Activated CD4-positive, alpha-beta T cell treated with anti-CD3 and anti-CD28 coated beads for 36 hours (primary cell): ENCODE data around the gene GPAT3. TPM values are rescaled to one million over a fixed set of nuclear protein-coding genes. Genes with fewer than 3 reads are reported as not detected.
"Not testable (repeated sequence)": the region's sequence is repeated elsewhere in the genome, so short reads cannot be mapped to it uniquely, and the experiment has no call there.

Experiments used
- ATAC-seq: fragments of 200-7000 bp; cut with Tn5 transposase; one replicate; pipeline ENCODE4 v1.10.0; 2021; ENCODE audit warnings: mild to moderate bottlenecking, moderate library complexity
- CTCF ChIA-PET: fragments of 350-600 bp; sonication (Branson Sonifier 250); formaldehyde crosslinking; loops from one replicate; lab custom pipeline; 2021; ENCODE audit warnings: antibody characterized with exemption; lab: Charles Lee
- POLR2A ChIA-PET: fragments of 350-600 bp; sonication (Branson Sonifier 250); formaldehyde crosslinking; loops from one replicate; lab custom pipeline; 2021; ENCODE audit warnings: antibody characterized with exemption, inconsistent platforms; lab: Charles Lee
- DNase-seq: peaks from one replicate; pipeline ENCODE4 v3.0.0-alpha.2; 2020
- H3K27ac Mint-ChIP-seq: one replicate; pipeline ENCODE4 v1.8.0; 2021; ENCODE audit warnings: mixed read lengths
- H3K27me3 Mint-ChIP-seq: one replicate; pipeline ENCODE4 v1.8.0; 2021; ENCODE audit warnings: mixed read lengths
- H3K36me3 Mint-ChIP-seq: one replicate; pipeline ENCODE4 v1.8.0; 2021; ENCODE audit warnings: low read depth, mixed read lengths
- H3K4me1 Mint-ChIP-seq: one replicate; pipeline ENCODE4 v1.8.0; 2021; ENCODE audit warnings: mixed read lengths
- H3K4me3 Mint-ChIP-seq: one replicate; pipeline ENCODE4 v1.8.0; 2021; ENCODE audit warnings: mild to moderate bottlenecking, moderate library complexity, mixed read lengths
- H3K9me3 Mint-ChIP-seq: one replicate; pipeline ENCODE4 v1.8.0; 2021; ENCODE audit warnings: low read depth, mixed read lengths
- intact Hi-C, 2 experiments: fragments of 100-400 bp; cut with DNase I in 1 of 2; cut with micrococcal nuclease in 1 of 2; formaldehyde crosslinking; loops; one replicate each; pipeline versions ENCODE4 v1.14.2 to v1.15.1; 2022 to 2024; cut with DNase I, micrococcal nuclease
- total RNA-seq, 2 experiments: library from RNA; stranded (reverse); gene quantifications; one replicate each; pipeline ENCODE4 v1.2.3, GENCODE V29; 2021

GPAT3 gene
- total RNA-seq, 2 experiments from 2014 or later: 1.3 to 1.6 TPM

- H3K27ac Mint-ChIP-seq, DNase-seq, H3K9me3 Mint-ChIP-seq, H3K36me3 Mint-ChIP-seq, H3K4me1 Mint-ChIP-seq, CTCF ChIA-PET, ATAC-seq, H3K4me3 Mint-ChIP-seq, intact Hi-C loops, POLR2A ChIA-PET: not testable (repeated sequence)
- H3K27me3 Mint-ChIP-seq: peaks cover 31% of the 10 kb centered on the region
These were observed 86.2 kb downstream of the GPAT3 start for GRCh38 chr4:83622127-83622526.

- H3K27ac Mint-ChIP-seq: no peak overlapping the region
- POLR2A ChIA-PET: no interaction called here
These were observed 89.9 kb downstream of the GPAT3 start for GRCh38 chr4:83625821-83626220.

GRCh38 chr4:83626245-83626836 is 90.4 kb downstream of the GPAT3 start:
- H3K36me3 Mint-ChIP-seq: peaks cover 4% of the 10 kb centered on the region
- no peak for DNase-seq

More at GRCh38 chr4:83625821-83626220, 89.9 kb downstream of the GPAT3 start:
- H3K9me3 Mint-ChIP-seq: peaks cover 10% of the 10 kb centered on the region
- ATAC-seq: no peak
- H3K4me1 Mint-ChIP-seq: no peaks in the 10 kb centered on the region
- CTCF ChIA-PET: no interaction called here
- intact Hi-C loops: no loop called here
- DNase-seq: no peak
- H3K36me3 Mint-ChIP-seq: peaks cover 7% of the 10 kb centered on the region
- peaks cover 19% of the 10 kb centered on the region for H3K27me3 Mint-ChIP-seq
- no peak overlapping the region for H3K4me3 Mint-ChIP-seq

GRCh38 chr4:83629945-83630721 is 94.2 kb downstream of the GPAT3 start:
- no peak for DNase-seq
- intact Hi-C loops: loop anchor here in 1 of 2 experiments (10.0 kb wide), 1 partner anchor 575 kb away; no protein-coding TSS in a partner anchor
- ChIA-PET CTCF (interaction anchor here (0.9 to 1.7 kb wide), 3 partner anchors 15 to 138 kb away, joined by 3 to 7 read pairs (median 4); no protein-coding TSS in a partner anchor), POLR2A (no interaction called here)
- peaks cover 13% of the 10 kb centered on the region for H3K27me3 Mint-ChIP-seq
- H3K36me3 Mint-ChIP-seq: no peaks in the 10 kb centered on the region
- H3K4me3 Mint-ChIP-seq: no peak overlapping the region
- no peak for ATAC-seq
- H3K27ac Mint-ChIP-seq: no peak overlapping the region
- H3K4me1 Mint-ChIP-seq: no peaks in the 10 kb centered on the region
- no peaks in the 10 kb centered on the region for H3K9me3 Mint-ChIP-seq

More at GRCh38 chr4:83626245-83626836, 90.4 kb downstream of the GPAT3 start:
- Mint-ChIP-seq H3K27me3 (peaks cover 17% of the 10 kb centered on the region), H3K4me3 (no peak overlapping the region), H3K4me1 (no peaks in the 10 kb centered on the region), H3K9me3 (peaks cover 8% of the 10 kb centered on the region), H3K27ac (no peak overlapping the region)
- intact Hi-C loops: no loop called here
- CTCF ChIA-PET: no interaction called here
- POLR2A ChIA-PET: no interaction called here
- no peak for ATAC-seq

- intact Hi-C loops: loop anchor here in 1 of 2 experiments (10.0 kb wide), 1 partner anchor 576 kb away; no protein-coding TSS in a partner anchor
- ATAC-seq (no peak), DNase-seq (no peak)
- ChIA-PET POLR2A (no interaction called here), CTCF (no interaction called here)
- Mint-ChIP-seq H3K4me3 (no peak overlapping the region), H3K4me1 (no peaks in the 10 kb centered on the region), H3K9me3 (no peaks in the 10 kb centered on the region), H3K36me3 (no peaks in the 10 kb centered on the region), H3K27ac (no peak overlapping the region), H3K27me3 (peaks cover 10% of the 10 kb centered on the region)
These were observed 95.2 kb downstream of the GPAT3 start for GRCh38 chr4:83631066-83631465.

GRCh38 chr4:83636930-83637329 is 101.0 kb downstream of the GPAT3 start:
- H3K36me3 Mint-ChIP-seq: no peaks in the 10 kb centered on the region
- DNase-seq (no peak), ATAC-seq (no peak)
- ChIA-PET CTCF (no interaction called here), POLR2A (no interaction called here)
- H3K27me3 Mint-ChIP-seq: peaks cover 8% of the 10 kb centered on the region
- no peaks in the 10 kb centered on the region for H3K9me3 Mint-ChIP-seq
- H3K4me3 Mint-ChIP-seq: no peak overlapping the region
- no peak overlapping the region for H3K27ac Mint-ChIP-seq
- intact Hi-C loops: loop anchor here in 1 of 2 experiments (10.0 kb wide), 1 partner anchor 582 kb away; no protein-coding TSS in a partner anchor
- no peaks in the 10 kb centered on the region for H3K4me1 Mint-ChIP-seq

- peak; percentile 69 for ATAC-seq
- Mint-ChIP-seq H3K4me1 (peaks cover 3% of the 10 kb centered on the region), H3K4me3 (no peak overlapping the region), H3K36me3 (no peaks in the 10 kb centered on the region), H3K27me3 (peaks cover 5% of the 10 kb centered on the region), H3K27ac (no peak overlapping the region), H3K9me3 (no peaks in the 10 kb centered on the region)
- POLR2A ChIA-PET: no interaction called here
- intact Hi-C loops: loop anchor here (1.0 to 10.0 kb wide), 6 partner anchors 131 to 1335 kb away; no protein-coding TSS in a partner anchor
- CTCF ChIA-PET: interaction anchor here (0.6 to 3.1 kb wide), 12 partner anchors 12 to 528 kb away, joined by 3 to 29 read pairs (median 3); partner anchors contain the start of gene ABRAXAS1
- DNase-seq: peak; percentile 65
These were observed 104.1 kb downstream of the GPAT3 start for GRCh38 chr4:83639849-83640493.

- Mint-ChIP-seq H3K4me1 (peaks cover 4% of the 10 kb centered on the region), H3K27me3 (peaks cover 6% of the 10 kb centered on the region), H3K4me3 (no peak overlapping the region), H3K9me3 (no peaks in the 10 kb centered on the region), H3K36me3 (no peaks in the 10 kb centered on the region), H3K27ac (no peak overlapping the region)
- no peak for ATAC-seq
- ChIA-PET POLR2A (no interaction called here), CTCF (interaction anchor here (0.6 to 5.7 kb wide), 7 partner anchors 11 to 938 kb away, joined by 3 to 18 read pairs (median 4); no protein-coding TSS in a partner anchor)
- no peak for DNase-seq
- intact Hi-C loops: loop anchor here (10.0 kb wide), 3 partner anchors 322 to 1332 kb away; no protein-coding TSS in a partner anchor
These were observed 107.1 kb downstream of the GPAT3 start for GRCh38 chr4:83643036-83643435.

GRCh38 chr4:83644677-83645659 is 109.1 kb downstream of the GPAT3 start:
- ATAC-seq: peak; percentile 80
- Mint-ChIP-seq H3K9me3 (no peaks in the 10 kb centered on the region), H3K27me3 (peaks cover 6% of the 10 kb centered on the region), H3K27ac (no peak overlapping the region), H3K4me3 (no peak overlapping the region), H3K4me1 (peaks cover 4% of the 10 kb centered on the region), H3K36me3 (no peaks in the 10 kb centered on the region)
- CTCF ChIA-PET: interaction anchor here (0.7 to 5.7 kb wide), 22 partner anchors 10 to 1326 kb away, joined by 3 to 18 read pairs (median 4); no protein-coding TSS in a partner anchor
- intact Hi-C loops: loop anchor here (1.0 to 10.0 kb wide), 9 partner anchors 320 to 1330 kb away; no protein-coding TSS in a partner anchor
- DNase-seq: peak; percentile 38
- POLR2A ChIA-PET: no interaction called here

GRCh38 chr4:83646538-83647239 is 110.8 kb downstream of the GPAT3 start:
- Mint-ChIP-seq H3K4me1 (peaks cover 4% of the 10 kb centered on the region), H3K27me3 (peaks cover 3% of the 10 kb centered on the region), H3K36me3 (no peaks in the 10 kb centered on the region), H3K9me3 (no peaks in the 10 kb centered on the region), H3K27ac (no peak overlapping the region), H3K4me3 (no peak overlapping the region)
- ChIA-PET CTCF (interaction anchor here (0.6 to 5.7 kb wide), 6 partner anchors 8 to 438 kb away, joined by 3 to 18 read pairs (median 4); no protein-coding TSS in a partner anchor), POLR2A (no interaction called here)
- DNase-seq (no peak), ATAC-seq (no peak)
- intact Hi-C loops: loop anchor here (10.0 kb wide), 3 partner anchors 318 to 1328 kb away; no protein-coding TSS in a partner anchor
